CMK (cell line): ENCODE measurements around the gene CENPO.
"Not testable (repeated sequence)": the region's sequence is repeated elsewhere in the genome, so short reads cannot be mapped to it uniquely, and the experiment has no call there.

Experiments used
- DNase-seq: peaks from one replicate; pipeline ENCODE4 v3.0.0-alpha.2; 2010; ENCODE audit warnings: low read depth

CENPO gene

GRCh38 chr2:24788816-24789215 lies 4.4 kb upstream of the CENPO start:
- no peak for DNase-seq

- no peak for DNase-seq
Measured at GRCh38 chr2:24791452-24791851, 1.8 kb upstream of the CENPO start.

- no peak for DNase-seq
Measured at GRCh38 chr2:24792542-24792873, 717 bp upstream of the CENPO start.

GRCh38 chr2:24793761-24794435 lies 673 bp downstream of the CENPO start:
- DNase-seq = no peak

GRCh38 chr2:24797644-24798043 lies 4.4 kb downstream of the CENPO start:
- no peak for DNase-seq

- DNase-seq = not testable (repeated sequence)
Measured at GRCh38 chr2:24800487-24800886, 7.3 kb downstream of the CENPO start.

GRCh38 chr2:24805811-24806660 lies 12.8 kb downstream of the CENPO start:
- DNase-seq = not testable (repeated sequence)

GRCh38 chr2:24806661-24807036 lies 13.4 kb downstream of the CENPO start:
- DNase-seq = no peak

- DNase-seq = no peak
Measured at GRCh38 chr2:24809316-24810007, 16.2 kb downstream of the CENPO start.

- no peak for DNase-seq
Measured at GRCh38 chr2:24813691-24814137, 20.5 kb downstream of the CENPO start.

- no peak for DNase-seq
Measured at GRCh38 chr2:24814516-24814915, 21.3 kb downstream of the CENPO start.

GRCh38 chr2:24815171-24815570 lies 21.9 kb downstream of the CENPO start:
- no peak for DNase-seq

GRCh38 chr2:24816404-24816803 lies 23.2 kb downstream of the CENPO start:
- DNase-seq = no peak

- no peak for DNase-seq
Measured at GRCh38 chr2:24816884-24817283, 23.7 kb downstream of the CENPO start.

- DNase-seq = no peak
Measured at GRCh38 chr2:24818721-24819167, 25.5 kb downstream of the CENPO start.

- DNase-seq = no peak
Measured at GRCh38 chr2:24819442-24820174, 26.4 kb downstream of the CENPO start.

- DNase-seq = no peak
Measured at GRCh38 chr2:24820175-24820513, 26.9 kb downstream of the CENPO start.

GRCh38 chr2:24820598-24821432 lies 27.6 kb downstream of the CENPO start:
- DNase-seq = no peak

- DNase-seq = no peak
Measured at GRCh38 chr2:24821433-24821891, 28.2 kb downstream of the CENPO start.

- no peak for DNase-seq
Measured at GRCh38 chr2:24822049-24822706, 29.0 kb downstream of the CENPO start.
